Gastrocnemius medialis (tissue), 4 donors: Measurements from ENCODE around the gene FCRL3.

Source experiments
- CTCF ChIP-seq, 5 experiments: fragments of 450-650 bp in 3 of 5; fragments of 200-600 bp in 2 of 5; sonication (generic) in 2 of 5; IDR thresholded peaks in 4 of 5; conservative IDR thresholded peaks in 1 of 5; 1 replicate in 4 of 5; 2 replicates in 1 of 5; pipeline ENCODE4 v1.5.1; 2016 to 2019; ENCODE audit warnings: antibody characterized with exemption in 5 of 5, mild to moderate bottlenecking in 3 of 5, moderate library complexity in 3 of 5
- POLR2A ChIP-seq, 2 donors: fragments of 450-650 bp; IDR thresholded peaks; one replicate each; pipeline ENCODE4 v1.6.1; 2017; ENCODE audit warnings: antibody characterized with exemption in 2 of 2, mild to moderate bottlenecking in 2 of 2, moderate library complexity in 2 of 2

- TF ChIP-seq CTCF (IDR thresholded peaks at IDR 0.05 in 4 of 5, conservative IDR thresholded peaks at IDR 0.05 in 1 of 5) (no peak), POLR2A (IDR thresholded peaks at IDR 0.05) (no peak)
These were observed 54.4 kb downstream of the FCRL3 start for GRCh38 chr1:157646144-157646543.
